NCI-H2171 treated with DMSO at 0.1 percent for 48 hours (cell line): Measurements from ENCODE around the gene FAP.
A peak's percentile ranks its signal among the peaks of the same experiment; 100 is the strongest.

Experiments used
- DNase-seq: peaks from one replicate; lab custom pipeline; 2025; lab: John Stamatoyannopoulos, UW

Gene FAP

DNA sequence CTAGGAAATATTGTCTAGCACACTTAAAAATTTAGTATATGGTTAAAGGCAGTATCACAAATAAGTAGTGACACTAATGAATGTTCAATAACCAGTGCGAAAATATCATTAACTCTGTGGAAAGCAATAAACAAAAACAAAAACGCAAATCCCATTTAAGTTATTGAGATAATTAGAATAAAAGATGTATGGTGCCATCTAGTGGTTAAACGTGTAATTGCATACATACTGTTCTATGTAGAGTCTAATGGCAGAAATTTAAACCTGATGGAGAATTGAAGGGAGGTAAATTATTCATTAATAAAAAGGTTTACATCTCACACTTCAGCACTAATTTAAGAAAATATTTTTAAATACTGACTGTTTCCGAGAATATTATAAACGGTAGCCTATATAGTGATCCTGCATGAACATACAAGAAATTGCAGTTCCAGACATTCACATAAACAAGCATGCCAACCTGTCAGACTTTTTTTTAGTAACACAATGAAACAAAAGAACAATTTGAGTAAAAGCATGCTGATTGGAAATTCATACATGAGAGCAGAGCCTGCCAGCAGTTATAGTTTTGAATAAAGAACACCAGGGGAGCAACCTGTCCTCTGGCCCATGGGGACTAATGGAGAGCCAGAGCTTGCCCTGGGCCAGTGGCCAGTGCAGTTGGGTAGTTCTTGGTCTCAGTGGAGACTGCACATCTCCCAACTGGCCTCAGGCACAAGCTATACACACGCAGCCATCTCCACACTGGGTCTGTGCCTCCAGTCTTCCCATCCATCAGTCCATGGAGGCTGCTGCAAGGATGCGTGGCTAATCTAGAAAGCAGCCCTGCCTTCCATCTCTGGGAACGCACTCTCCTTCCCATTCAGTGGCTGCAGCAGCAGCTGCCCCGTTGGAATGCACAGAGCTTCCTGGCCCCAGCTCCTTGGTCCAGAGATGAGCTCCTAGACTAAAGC lies 119.2 kb downstream of the FAP start:
- peak; percentile 39 for DNase-seq
